ENCODE data around the gene YY1. TPM values are rescaled to one million over a fixed set of nuclear protein-coding genes. Genes with fewer than 3 reads are reported as not detected.

Gene YY1
- total and polyA plus RNA-seq, 2 of the 8 experiments (the other 6 are each of a cell fraction or from before 2014, with no cell fraction given), result 26.4 to 106 TPM

- no peak for TF ChIP-seq CBX5 (IDR thresholded peaks at IDR 0.05; ENCODE audit: low read depth, low read length)
- TF ChIP-seq HDAC2 (IDR thresholded peaks at IDR 0.05; ENCODE audit: borderline replicate concordance in 1 of 2, low read depth in 2 of 2, low read length in 2 of 2), result no peak
- TF ChIP-seq ASH2L (IDR thresholded peaks at IDR 0.05; ENCODE audit: low read length), result no peak
- TF ChIP-seq CTCF (IDR thresholded peaks at IDR 0.05; ENCODE audit: control extremely low read depth in 1 of 3, insufficient read depth in 1 of 3, low read depth in 1 of 3, low read length in 3 of 3), result no peak
- no peak for TF ChIP-seq BCL11A (IDR thresholded peaks at IDR 0.05; ENCODE audit: low read depth in 2 of 2, low read length in 2 of 2)
- TF ChIP-seq POLR2A (IDR thresholded peaks at IDR 0.05; ENCODE audit: control extremely low read depth in 1 of 2, low read depth in 2 of 2, low read length in 2 of 2), result no peak
These were observed 43.1 kb downstream of the YY1 start (continued) for GRCh38 chr14:100282083-100282350.
